Right lobe of liver (tissue), 4 donors: ENCODE data around the gene ZSCAN29.

ENCODE experiments used
- POLR2A ChIP-seq: fragments of 450-650 bp; IDR thresholded peaks from one replicate; pipeline ENCODE4 v1.6.1; 2017; ENCODE audit warnings: antibody characterized with exemption, mild to moderate bottlenecking
- TF ChIP-seq, protein P1 (sequence below), 4 donors: fragments of 200-600 bp in 3 of 4; fragments of 450-650 bp in 1 of 4; IDR thresholded peaks; one replicate each; pipeline versions ENCODE4 v1.5.1 to v1.8.0; 2016 to 2022; ENCODE audit warnings: antibody characterized with exemption in 4 of 4, mild to moderate bottlenecking in 2 of 4
- donor health status: DM: no; HTN: no; CAD: no.
- donor health status: DM: no; HTN: no; CAD: no.
- donor health status: DM: no; HTN: yes; CAD: no.

DNA sequence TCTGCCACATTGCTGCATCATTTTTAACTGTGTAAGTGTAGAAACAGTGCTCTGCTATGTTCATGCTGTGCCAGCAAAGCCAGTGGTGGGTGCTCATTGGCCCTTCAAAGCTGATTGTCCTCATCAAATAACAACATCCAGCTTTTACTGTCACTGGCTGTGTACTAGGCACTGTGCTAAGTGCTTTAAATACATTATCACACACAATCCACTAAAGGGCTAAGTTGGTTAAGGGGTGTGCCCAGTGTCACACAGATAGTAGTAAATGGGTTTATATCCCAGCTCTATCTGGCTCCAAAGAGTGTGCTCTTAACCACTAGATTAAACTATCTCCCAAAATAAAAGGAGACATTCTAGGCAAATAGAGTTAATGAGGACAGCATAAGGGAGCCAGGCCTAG, 7.8 kb upstream of the ZSCAN29 start:
- TF ChIP-seq, protein P1, sequence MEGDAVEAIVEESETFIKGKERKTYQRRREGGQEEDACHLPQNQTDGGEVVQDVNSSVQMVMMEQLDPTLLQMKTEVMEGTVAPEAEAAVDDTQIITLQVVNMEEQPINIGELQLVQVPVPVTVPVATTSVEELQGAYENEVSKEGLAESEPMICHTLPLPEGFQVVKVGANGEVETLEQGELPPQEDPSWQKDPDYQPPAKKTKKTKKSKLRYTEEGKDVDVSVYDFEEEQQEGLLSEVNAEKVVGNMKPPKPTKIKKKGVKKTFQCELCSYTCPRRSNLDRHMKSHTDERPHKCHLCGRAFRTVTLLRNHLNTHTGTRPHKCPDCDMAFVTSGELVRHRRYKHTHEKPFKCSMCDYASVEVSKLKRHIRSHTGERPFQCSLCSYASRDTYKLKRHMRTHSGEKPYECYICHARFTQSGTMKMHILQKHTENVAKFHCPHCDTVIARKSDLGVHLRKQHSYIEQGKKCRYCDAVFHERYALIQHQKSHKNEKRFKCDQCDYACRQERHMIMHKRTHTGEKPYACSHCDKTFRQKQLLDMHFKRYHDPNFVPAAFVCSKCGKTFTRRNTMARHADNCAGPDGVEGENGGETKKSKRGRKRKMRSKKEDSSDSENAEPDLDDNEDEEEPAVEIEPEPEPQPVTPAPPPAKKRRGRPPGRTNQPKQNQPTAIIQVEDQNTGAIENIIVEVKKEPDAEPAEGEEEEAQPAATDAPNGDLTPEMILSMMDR (IDR thresholded peaks at IDR 0.05) = no peak
- TF ChIP-seq POLR2A = no peak
